ENCODE data around the gene DMXL1.
"Not testable (repeated sequence)": the region's sequence is repeated elsewhere in the genome, so short reads cannot be mapped to it uniquely, and the experiment has no call there.

DMXL1 gene

DNA sequence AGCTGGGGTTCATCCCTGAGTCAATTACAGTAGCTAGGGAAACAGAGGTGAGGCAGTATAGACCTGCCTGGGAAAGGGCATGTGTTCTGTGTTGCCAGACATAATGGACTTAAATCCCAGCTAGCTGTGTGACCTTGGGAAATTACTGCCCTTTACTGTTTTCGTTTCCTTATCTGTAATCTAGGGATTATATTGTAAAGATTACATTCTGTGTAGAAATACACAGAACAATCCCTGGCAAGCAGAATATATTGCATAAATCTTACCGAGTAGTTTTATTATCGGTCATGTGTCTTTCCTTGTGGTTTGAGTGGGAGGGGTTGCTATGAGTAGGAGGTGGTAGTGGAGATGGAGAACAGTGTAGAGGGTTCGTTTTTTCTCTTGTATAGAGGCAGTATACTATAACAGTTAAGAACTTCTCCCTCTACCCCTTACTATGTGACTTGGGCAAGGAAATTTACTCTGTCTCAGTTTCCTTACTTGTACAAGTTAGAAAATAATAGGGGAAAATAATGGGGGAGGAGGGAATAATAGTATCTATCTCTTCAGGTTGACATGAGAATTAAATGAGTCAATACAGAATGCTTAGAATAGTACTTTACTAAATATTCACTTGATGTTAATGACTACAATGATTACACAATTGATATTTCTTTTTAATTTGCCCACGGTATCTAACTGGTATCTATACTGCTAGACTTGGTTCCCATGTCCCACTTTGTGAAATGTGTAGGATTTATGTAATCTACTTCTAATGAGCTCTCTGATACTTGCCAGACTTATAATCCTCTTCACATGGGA lies 7.1 kb upstream of the DMXL1 start:
- no peak for DNase-seq

DNA sequence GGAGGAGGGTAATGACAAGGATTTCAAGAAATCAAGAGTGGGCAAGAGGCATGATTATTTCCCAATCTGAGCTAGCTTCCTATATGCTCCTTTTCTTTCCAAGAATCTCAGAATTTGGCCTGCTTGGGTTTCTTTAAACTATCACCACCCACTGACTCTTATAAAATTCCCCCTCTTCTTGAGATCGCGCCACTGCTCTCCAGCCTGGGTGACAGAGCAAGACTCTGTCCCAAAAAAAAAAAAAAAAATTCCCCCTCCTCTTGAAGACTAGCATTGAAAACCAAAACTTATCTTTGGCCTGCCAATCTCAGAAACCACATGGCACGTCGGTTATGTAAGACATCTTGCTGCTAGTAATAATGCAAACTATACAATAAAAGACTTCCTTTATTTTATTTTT lies 3.4 kb upstream of the DMXL1 start:
- DNase-seq = no peak

DNA sequence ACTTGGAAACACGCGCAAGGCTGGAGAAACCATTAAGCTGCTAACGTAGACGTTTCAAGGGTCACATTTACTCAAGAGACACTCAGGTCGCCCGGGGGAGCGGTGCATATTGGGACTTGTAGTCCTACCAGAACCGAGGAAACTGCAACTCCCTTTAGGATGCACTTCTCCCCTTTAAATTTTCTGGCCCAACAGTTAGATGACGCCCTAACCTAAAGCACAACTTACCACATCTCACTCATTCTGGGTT lies 384 bp upstream of the DMXL1 start:
- no peak for DNase-seq

DNA sequence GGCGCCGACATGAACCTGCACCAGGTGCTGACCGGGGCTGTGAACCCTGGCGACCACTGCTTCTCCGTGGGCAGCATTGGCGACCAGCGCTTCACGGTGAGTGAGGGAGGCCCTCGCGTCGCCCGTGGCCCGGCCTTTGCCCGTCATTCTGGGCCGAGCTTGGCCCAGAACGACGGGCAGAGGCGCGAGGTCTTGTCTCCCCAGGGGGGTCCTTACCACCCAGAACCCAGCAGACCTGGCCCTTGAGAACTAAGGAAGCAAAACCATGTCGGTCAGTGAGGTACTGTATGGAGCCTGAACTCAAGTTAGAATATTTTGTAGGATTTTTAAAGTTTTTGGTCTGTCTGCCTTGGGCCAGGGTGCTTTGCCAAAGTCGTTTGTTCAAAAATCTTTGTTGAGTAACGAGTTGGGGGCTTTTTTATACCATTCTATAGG lies 691 bp downstream of the DMXL1 start:
- DNase-seq = no peak

DNA sequence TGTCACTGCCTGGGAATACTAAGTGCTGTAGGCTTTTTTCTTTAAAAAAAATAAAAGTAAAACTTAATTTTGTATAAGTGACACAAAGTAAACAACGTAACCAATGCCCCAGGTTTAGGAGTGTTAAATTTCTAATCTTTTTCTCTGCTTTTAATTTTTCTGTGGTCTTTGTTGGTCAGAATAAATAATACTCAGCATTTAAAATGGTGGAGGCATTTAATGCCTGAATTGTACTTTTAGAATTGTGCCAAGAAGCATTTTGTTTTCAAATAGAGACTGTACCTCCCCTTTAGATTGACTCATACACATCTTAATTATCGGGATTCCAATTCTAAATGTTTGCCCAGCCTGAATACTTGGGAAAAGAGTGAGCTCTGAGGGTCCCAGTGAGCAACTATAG lies 1.6 kb downstream of the DMXL1 start:
- no peak for DNase-seq

DNA sequence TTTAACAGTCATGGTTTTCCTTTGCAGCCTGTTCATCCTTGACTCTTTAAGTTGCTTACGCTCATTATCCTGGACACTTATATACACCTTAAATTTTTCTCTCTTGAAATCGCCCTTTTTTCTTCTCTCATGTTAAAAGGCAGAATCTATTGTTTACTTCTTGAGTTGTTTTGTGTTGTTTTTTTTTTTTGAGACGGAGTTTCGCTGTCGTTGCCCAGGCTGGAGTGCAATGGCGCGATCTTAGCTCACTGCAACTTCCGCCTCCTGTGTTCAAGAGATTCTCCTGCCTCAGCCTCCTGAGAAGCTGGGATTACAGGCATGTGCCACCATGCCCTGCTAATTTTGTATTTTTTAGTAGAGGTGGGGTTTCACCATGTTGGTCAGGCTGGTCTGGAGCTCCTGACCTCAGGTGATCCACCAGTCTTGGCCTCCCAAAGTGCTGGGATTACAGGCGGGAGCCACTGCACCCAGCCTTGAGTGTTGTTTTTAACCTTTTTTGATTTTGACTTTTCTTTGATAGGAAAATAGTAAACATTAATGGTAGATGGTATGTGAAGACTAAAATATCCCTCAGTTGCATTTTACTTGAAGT lies 3.0 kb downstream of the DMXL1 start:
- not testable (repeated sequence) for DNase-seq

DNA sequence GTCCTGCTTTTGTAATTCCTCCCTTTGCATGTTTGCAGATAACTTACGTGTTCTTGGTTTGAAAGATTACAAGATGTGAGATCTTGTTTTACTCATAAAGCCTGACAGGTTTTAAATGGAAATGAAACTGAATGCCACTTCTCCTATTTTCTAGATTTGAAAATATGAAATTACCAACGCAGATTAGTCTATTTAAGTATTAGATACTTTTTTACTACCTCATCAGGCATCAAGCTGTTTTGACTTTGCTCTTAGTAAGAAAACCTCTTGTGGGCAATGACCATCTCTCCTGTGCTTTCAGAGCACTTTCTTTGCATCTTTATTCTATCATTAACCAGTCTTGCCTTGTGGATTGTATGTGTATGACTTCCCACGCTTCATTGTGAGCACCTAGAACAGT lies 3.5 kb downstream of the DMXL1 start:
- DNase-seq = no peak

DNA sequence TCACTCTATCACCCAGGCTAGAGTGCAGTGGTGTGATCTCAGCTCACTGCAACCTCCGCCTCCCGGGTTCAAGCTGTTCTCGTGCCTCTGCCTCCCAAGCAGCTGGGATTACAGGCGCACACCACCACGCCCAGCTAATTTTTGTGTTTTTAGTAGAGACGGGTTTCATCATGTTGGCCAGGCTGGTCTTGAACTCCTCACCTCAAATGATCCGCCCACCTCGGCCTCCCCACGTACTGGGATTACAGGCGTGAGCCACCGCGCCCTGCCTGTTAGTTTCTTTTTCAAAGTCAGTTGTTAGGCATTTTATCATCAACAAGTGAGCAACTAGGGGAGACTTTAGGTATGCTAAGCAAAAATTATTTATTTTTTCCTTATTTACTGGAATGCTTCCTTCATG lies 4.4 kb downstream of the DMXL1 start:
- DNase-seq = not testable (repeated sequence)

DNA sequence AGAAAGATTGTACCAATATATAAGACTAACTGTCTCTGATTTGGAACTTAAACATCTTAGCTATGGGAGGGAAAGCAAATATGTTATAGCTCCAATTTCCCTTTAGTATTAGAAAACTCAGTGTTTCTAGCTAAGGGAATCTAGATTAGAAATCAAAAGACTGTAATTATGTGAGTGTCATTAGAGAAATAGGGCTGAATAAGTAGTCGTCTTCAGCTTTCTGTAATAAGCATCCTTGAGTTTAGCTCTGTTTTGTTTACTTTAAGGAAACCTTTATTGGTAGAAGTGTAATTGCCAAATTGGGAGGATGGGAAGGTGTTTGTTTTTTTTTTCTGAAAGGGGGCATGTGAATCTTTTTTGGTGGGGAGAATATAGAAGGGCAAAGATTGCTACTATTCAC lies 5.2 kb downstream of the DMXL1 start:
- no peak for DNase-seq

DNA sequence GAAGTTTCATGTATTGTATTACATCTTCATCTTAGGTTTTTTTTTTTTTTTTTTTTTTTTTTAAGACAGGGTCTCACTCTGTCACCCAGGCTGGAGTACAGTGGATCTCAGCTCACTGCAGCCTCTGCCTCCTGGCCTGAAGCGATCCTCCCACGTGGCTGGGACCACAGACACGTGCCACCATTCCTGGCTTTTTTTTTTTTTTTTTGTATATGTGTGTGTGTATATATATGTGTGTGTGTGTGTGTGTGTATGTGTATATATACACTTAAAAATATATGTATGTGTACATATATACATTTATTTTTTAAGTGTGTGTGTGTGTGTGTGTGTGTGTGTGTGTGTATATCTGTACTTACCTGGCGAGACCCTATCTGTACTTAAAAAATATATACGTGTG lies 6.6 kb downstream of the DMXL1 start:
- DNase-seq = no peak

DNA sequence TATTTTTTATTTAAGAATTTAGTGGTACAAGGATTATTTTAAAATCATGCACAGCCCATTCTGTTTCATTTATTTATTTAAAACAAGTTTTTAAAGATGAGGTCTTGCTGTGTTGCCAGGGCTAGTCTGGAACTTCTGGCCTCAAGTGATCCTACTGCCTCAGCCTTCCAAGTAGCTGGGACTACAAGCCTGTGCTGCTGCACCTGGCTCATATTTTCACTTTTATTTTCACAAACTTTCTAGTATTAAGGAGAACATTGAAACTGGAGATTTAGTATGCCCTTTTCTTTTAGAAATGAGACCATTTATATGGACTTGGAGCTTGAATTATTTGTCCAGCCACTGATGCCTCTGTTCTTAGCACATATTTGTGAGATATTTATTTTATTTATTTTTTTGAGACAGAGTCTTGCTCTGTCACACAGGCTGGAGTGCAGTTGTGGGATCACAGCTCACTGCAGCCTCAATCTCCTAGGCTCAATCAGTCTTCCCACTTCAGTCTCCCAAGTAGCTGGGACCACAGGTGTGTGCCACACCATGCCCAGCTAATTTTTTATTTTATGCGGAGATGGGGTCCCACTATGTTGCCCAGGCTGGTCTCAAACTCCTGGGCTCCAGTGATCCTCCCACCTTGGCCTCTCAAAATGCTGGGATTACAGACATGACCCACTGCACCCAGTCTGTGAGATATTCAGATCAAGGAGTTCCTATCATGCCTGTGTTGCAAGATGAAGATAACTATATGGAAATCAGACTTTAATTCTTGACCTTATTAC lies 7.4 kb downstream of the DMXL1 start:
- DNase-seq = no peak

DNA sequence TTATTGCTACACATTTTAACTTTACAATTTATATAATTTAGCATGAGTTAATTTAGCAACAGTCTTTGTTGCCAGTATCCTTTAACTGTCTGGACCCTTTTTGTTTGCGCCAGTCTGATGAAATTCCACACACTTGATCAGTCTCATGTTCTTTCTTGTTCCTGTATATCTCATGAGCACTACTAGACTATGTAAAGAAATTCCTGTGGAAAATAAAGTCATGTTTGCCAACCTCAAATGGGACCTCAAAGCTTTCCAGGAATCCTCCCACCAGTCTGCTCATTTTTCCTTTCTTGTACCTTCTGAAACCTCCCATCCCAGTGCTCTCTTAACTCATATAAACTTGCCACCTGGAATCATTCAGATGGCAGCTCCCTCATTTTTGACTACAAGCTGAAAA lies 8.0 kb downstream of the DMXL1 start:
- DNase-seq = no peak

DNA sequence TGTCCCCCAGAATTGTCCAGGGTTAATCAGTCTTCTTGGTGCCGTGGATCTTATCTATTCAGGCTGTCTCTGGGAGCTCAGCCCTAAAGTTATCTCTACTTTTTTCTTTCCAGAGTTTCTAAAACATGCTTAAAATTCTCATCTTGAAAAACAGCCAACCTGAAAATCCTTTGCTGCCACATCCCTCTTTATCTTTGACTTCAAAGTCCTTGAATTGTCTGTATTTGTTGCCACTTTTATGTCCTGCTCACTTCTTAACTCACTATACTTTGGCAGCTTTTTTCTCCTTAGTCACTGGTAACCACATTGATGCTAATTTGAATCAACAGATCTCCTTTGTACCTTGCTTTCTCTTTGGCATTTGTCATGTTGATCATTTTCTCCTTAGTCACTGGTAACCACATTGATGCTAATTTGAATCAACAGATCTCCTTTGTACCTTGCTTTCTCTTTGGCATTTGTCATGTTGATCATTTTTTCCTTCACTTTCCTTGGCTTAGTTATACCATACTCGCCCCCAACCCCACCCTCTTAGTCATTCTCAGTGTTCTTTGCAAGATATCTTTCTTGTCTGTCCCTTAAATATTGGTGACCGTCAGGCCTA lies 8.5 kb downstream of the DMXL1 start:
- peak; percentile 27 for DNase-seq

DNA sequence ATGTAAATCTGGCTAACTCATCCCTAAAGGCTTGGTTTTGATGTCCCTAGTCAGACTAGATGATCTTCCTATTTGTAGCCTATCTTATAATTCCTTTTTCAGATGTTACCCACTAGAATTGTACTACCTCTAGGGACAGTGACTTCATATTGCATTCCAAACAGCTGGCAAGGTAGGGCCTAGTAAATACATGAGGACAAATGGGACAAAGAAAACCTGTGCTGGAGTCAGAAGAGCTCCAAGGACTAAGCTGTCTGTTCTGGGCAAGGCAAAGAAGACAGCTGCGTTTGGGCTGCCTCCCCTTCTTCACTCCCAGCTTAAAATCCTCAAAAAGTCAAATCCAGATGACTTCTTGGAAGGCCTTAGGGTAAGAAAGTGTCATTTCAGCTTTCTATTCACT lies 10.0 kb downstream of the DMXL1 start:
- DNase-seq = no peak

DNA sequence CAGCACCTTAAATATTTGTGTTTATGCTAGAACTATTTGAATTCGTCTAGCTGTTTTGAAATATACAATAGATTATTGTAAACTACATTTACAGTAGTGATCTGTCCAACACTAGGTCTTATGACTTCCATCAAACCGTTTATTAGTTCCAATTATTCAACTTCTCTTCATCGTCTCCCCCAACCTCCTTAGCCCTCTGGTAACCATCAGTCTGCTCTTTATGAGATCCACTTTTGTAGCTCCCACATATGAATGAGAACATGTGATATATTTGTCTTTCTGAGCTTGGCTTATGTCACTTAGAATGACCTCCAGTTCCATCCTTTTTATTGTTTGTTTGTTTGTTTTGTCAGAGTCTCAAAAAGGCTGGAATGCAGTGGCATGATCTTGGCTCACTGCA lies 11.8 kb downstream of the DMXL1 start:
- DNase-seq = no peak

DNA sequence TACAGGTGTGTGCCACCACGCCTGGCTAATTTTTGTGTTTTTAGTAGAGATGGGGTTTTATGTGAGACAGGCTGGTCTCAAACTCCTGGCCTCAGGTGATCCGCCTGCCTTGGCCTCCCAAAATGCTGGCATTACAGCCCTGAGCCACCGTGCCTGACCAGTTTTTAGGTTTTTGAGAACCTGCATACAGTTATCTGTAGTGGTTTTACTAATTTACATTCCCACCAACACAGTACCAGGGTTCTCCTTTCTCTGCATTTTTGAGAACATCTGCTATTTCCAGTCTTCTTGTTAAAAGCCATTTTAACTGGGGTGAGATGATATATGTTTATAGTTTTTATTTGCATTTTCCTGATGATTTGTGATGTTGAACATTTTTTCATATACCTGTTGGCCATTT lies 12.8 kb downstream of the DMXL1 start:
- DNase-seq = no peak

DNA sequence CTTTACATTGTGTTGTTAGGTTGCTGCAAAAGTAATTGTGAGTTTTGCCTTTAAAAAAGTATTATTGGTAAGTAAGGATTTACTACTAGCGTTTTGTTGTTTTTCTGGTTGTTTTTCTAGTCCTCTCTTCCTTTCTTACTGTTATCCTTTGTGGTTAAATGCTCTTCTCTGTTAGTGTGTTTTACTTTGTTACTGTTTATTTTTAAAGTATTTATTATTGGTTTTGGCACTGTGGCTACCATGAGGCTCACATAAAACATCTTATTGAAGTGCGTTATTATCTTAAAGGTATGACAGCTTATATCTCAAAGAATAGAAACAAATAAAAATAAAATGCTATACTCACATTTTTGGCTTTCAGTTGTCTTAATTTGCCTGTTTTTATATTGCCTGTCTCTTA lies 17.6 kb downstream of the DMXL1 start:
- no peak for DNase-seq

DNA sequence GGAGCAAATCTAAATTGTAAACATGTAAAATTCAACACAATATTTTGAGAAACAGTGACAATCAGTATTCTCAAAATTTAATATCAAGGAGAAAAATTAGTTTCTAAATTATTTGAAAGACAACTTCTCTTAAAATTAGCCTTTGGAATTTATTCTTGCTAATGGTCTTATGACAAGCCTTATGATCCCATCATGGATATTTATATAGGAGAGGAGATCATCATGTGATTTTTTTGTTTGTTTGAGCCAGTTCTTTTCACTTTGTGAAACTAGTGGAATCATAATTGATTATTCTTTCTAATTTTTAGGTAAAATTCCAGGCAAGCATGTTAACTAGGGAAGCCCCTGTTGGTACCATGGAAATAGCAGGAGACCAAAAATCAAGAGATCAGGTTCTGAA lies 24.7 kb downstream of the DMXL1 start:
- no peak for DNase-seq

DNA sequence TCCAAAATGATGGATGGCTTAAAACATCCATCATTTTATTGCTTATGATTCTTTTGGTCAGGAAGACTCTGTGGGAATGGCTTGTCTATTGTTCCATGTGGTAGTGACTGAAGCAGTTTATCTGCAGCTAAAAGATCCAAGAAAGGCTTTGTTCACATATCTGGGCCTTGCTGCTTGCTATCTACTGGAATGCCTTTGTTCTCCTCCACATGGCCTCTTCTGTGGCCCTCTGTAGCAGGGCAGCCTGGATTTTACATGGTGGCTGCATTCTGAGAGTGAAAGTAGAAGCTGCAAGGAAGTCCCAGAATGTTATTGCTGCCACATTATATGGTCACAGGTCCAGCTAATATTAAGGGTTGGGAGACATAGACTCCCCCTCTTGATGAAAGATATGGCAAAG lies 35.1 kb downstream of the DMXL1 start:
- no peak for DNase-seq

DNA sequence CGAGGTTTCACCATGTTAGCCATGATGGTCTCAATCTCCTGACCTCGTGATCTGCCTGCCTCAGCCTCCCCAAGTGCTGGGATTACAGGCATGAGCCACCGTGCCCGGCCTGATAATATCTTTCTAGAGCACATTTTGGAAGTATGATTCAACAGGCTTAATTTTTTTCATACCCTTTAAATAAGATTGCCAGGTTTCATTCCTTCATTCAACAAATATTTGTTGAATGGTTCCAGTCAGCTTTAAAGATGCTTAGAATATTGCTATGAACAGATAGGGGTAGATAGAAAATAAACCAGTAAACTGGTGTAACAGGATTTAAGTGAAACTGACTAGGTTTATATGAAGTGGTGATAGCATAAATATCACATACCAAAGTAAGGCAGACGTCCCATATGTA lies 41.3 kb downstream of the DMXL1 start:
- DNase-seq = no peak

DNA sequence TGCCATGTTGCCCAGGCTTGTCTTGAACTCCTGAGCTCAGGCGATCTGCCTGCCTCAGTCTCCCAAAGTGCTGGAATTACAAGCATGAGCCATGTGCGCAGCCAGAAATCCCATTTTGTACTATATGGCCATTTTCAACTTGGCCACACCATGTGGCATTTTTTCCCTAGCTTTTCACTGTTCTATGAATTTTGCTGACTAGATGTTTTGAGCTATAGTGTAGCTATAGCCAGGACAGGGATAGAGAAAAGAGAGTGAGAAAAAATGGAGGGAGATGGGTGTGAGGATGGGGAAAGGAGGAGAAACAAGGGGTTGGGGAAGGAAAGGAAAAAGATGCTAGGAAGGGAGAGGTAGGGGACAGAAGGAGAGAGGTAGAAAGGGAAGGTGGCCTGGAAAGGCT lies 46.4 kb downstream of the DMXL1 start:
- no peak for DNase-seq

DNA sequence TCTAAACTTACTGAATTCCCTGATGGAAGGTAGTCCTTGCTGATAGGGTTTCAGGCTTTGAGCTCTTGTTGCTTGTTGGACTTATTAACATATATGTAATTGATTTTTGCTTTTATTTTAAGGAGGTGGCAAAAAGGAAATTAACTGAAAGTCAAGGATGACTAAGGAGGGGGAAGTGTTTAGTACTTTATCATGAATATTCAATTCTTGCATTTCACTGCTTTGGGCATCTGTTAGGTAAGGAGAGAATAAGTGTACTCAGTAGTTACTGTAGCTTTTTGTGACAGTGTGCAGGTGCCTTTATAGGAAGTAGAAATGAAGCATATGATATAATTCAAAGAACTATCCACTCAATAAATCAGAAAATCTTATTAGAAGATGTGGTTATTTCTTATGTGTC lies 47.1 kb downstream of the DMXL1 start:
- no peak for DNase-seq

DNA sequence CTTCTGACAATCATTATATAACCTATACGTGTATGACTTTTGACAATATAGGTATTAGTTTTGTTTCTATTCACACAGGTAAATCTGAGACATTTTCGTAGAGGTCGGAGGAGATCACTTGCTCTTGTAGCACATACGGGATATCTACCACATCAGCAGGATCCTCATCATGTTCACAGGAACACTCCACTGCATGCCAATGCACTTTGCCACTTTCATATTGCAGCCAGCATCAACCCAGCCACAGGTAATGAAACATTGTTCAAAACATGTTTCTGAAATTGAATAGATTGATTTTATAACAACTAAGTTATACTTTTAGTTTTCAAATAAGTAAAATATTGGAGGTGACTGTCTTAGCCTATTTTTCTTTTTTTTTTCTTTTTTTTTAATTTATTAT lies 50.0 kb downstream of the DMXL1 start:
- no peak for DNase-seq

DNA sequence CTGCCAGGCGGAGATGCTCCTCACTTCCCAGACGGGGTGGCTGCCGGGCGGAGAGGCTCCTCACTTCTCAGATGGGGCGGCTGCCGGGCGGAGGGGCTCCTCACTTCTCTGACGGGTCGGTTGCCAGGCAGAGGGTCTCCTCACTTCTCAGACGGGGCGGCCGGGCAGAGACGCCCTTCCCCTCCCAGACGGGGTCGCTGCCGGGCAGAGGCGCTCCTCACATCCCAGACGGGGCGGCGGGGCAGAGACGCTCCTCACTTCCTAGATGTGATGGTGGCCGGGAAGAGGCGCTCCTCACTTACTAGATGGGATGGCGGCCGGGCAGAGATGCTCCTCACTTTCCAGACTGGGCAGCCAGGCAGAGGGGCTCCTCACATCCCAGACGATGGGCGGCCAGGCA lies 51.6 kb downstream of the DMXL1 start:
- not testable (repeated sequence) for DNase-seq
